Thoracic aorta (tissue), 2 donors: Measurements from ENCODE around the gene P2RX5. TPM values are rescaled to one million over a fixed set of nuclear protein-coding genes. Genes with fewer than 3 reads are reported as not detected.

Source experiments
- ATAC-seq: fragments of 150-250 bp; one replicate; pipeline ENCODE4 v1.8.0; 2017; ENCODE audit warnings: low read depth; ENCODE audit not compliant: insufficient number of reproducible peaks, low FRiP score
- DNase-seq: peaks from one replicate; pipeline ENCODE4 v3.0.0-alpha.2; 2020; ENCODE audit warnings: low spot score
- H3K27ac ChIP-seq, 2 donors: fragments of 200-600 bp; sonication (generic); 1 replicate in 1 of 2; 2 replicates in 1 of 2; pipeline ENCODE4 v1.5.1; 2016; ENCODE audit warnings: mild to moderate bottlenecking in 2 of 2, moderate library complexity in 2 of 2
- H3K27me3 ChIP-seq: fragments of 200-600 bp; sonication (generic); replicated peaks from 2 replicates; pipeline ENCODE4 v1.6.0; 2016; ENCODE audit warnings: mild to moderate bottlenecking; ENCODE audit not compliant: insufficient read depth
- H3K36me3 ChIP-seq: fragments of 200-600 bp; sonication (generic); one replicate; pipeline ENCODE4 v1.5.1; 2016
- H3K4me1 ChIP-seq, 2 donors: fragments of 200-600 bp; sonication (generic); 1 replicate in 1 of 2; 2 replicates in 1 of 2; pipeline versions ENCODE4 v1.5.1 to v1.6.0; 2016; ENCODE audit warnings: low read depth in 2 of 2, mild to moderate bottlenecking in 1 of 2; ENCODE audit not compliant: control insufficient read depth in 1 of 2
- H3K4me3 ChIP-seq: fragments of 200-600 bp; sonication (generic); 2 replicates; pipeline ENCODE4 v1.5.1; 2016; ENCODE audit warnings: mild to moderate bottlenecking
- H3K9me3 ChIP-seq: fragments of 200-600 bp; sonication (generic); 2 replicates; pipeline ENCODE4 v1.5.1; 2016
- total RNA-seq, 2 donors: library from RNA; depleted of rRNA; stranded (reverse); fragments of >200 nt; gene quantifications; one replicate each; pipeline versions ENCODE4 v1.1.0 to v1.2.3, GENCODE V29; 2016
- TF ChIP-seq, protein P1 (sequence below): fragments of 200-600 bp; sonication (generic); IDR thresholded peaks from one replicate; pipeline ENCODE4 v1.5.1; 2019; ENCODE audit warnings: antibody characterized with exemption

The P2RX5 gene
- total RNA-seq, 2 donors from 2014 or later = 2.3 TPM; not detected in 1

DNA sequence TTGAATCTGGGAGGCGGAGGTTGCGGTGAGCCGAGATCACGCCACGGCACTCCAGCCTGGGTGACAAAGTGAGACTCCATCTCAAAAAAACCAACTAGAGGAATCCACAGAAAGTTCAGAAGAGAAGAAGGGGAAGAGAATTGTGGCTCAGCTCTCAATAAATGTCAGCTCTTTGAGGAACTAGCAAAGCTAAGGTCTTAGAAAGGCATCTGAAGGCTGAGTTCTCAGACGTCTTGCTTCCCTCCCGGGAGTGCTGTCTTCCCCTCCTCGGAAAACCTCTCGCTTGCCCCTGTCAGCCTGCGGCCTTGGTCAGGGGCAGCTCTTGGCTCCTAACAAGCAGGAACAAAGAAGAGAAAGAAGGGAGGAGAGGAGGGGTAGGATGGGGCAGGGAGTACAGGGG is 65.2 kb downstream of the P2RX5 start:
- Histone ChIP-seq H3K27me3 (no peaks in the 10 kb centered on the region), H3K4me3 (no peak overlapping the region), H3K27ac (no peak overlapping the region), H3K9me3 (no peaks in the 10 kb centered on the region), H3K4me1 (peaks cover 8 to 14% of the 10 kb centered on the region in 2 donors), H3K36me3 (peaks cover 21% of the 10 kb centered on the region)
- no peak for ATAC-seq
- no peak for DNase-seq
- TF ChIP-seq, protein P1, sequence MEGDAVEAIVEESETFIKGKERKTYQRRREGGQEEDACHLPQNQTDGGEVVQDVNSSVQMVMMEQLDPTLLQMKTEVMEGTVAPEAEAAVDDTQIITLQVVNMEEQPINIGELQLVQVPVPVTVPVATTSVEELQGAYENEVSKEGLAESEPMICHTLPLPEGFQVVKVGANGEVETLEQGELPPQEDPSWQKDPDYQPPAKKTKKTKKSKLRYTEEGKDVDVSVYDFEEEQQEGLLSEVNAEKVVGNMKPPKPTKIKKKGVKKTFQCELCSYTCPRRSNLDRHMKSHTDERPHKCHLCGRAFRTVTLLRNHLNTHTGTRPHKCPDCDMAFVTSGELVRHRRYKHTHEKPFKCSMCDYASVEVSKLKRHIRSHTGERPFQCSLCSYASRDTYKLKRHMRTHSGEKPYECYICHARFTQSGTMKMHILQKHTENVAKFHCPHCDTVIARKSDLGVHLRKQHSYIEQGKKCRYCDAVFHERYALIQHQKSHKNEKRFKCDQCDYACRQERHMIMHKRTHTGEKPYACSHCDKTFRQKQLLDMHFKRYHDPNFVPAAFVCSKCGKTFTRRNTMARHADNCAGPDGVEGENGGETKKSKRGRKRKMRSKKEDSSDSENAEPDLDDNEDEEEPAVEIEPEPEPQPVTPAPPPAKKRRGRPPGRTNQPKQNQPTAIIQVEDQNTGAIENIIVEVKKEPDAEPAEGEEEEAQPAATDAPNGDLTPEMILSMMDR = no peak

DNA sequence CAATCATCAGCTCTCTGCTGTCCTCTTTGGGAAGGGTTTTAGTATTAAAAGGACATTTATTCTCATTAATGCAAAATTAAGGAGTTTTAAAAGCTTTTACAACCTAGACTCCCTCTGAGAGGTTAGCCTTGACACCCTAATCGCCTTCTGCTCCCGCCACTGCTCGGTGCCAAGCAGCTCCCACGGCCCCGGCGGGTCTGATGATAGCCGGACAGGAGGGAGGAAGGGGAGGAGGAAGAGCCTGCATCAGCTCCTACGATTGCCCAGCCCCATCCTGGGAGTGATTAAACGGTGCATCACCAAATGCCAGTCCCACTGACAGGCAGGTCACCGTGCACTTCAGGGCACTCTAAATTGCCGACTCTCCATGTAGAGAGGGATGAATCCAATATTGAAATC is 68.2 kb downstream of the P2RX5 start:
- TF ChIP-seq, protein P1 = no peak
- H3K36me3 ChIP-seq = peaks cover 34% of the 10 kb centered on the region

GRCh38 chr17:3626831-3627768 is 68.9 kb downstream of the P2RX5 start:
- H3K36me3 ChIP-seq = peaks cover 37% of the 10 kb centered on the region
- ATAC-seq = no peak
- TF ChIP-seq, protein P1 = no peak
- no peak for DNase-seq
- H3K4me1 ChIP-seq = no peaks in the 10 kb centered on the region
- H3K27me3 ChIP-seq = no peaks in the 10 kb centered on the region
- no peak overlapping the region for H3K4me3 ChIP-seq
- no peak overlapping the region for H3K27ac ChIP-seq
- H3K9me3 ChIP-seq = no peaks in the 10 kb centered on the region

More for the DNA sequence above, 68.2 kb downstream of the P2RX5 start:
- Histone ChIP-seq H3K27me3 (no peaks in the 10 kb centered on the region), H3K9me3 (no peaks in the 10 kb centered on the region), H3K4me3 (no peak overlapping the region), H3K27ac (no peak overlapping the region), H3K4me1 (no peaks in the 10 kb centered on the region)
- DNase-seq (no peak), ATAC-seq (no peak)

Other genes with a start within 250 kb of the P2RX5 start
- gene SPATA22, start 224.3 kb downstream of the P2RX5 start, total RNA-seq = not detected
- 1 to 10 TPM; 1.4 to 2.6 TPM for gene ASPA, start 220.2 kb downstream of the P2RX5 start, total RNA-seq
- gene TRPV3, start 138.3 kb downstream of the P2RX5 start, total RNA-seq = under 1 TPM in 1 of 2 donors, not detected in 1; 0.56 TPM
- 1 to 10 TPM; 5.8 to 7.0 TPM for gene TRPV1, start 86.7 kb downstream of the P2RX5 start, total RNA-seq
- 10 to 100 TPM; 10.5 to 16.1 TPM for gene SHPK, start 59.9 kb downstream of the P2RX5 start, total RNA-seq
- gene CTNS, start 59.4 kb downstream of the P2RX5 start, total RNA-seq = 10 to 100 TPM in 1 of 2 donors, 1 to 10 TPM in 1; 6.6 to 23.3 TPM
- gene TAX1BP3, start 27.6 kb downstream of the P2RX5 start, total RNA-seq = 100 to 1,000 TPM; 127 to 243 TPM
- gene EMC6, start 27.3 kb downstream of the P2RX5 start, total RNA-seq = 10 to 100 TPM; 10.8 to 17.6 TPM
- gene HASPIN, start 27.7 kb upstream of the P2RX5 start, total RNA-seq = under 1 TPM in 1 of 2 donors, not detected in 1; 0.41 TPM
- gene ITGAE, start 105.0 kb upstream of the P2RX5 start, total RNA-seq = 10 to 100 TPM in 1 of 2 donors, 1 to 10 TPM in 1; 4.2 to 23.4 TPM
- gene NCBP3, start 150.1 kb upstream of the P2RX5 start, total RNA-seq = 10 to 100 TPM; 28.8 to 47.8 TPM
- 1 to 10 TPM; 1.8 to 4.7 TPM for gene CAMKK1, start 196.9 kb upstream of the P2RX5 start, total RNA-seq
- gene P2RX1, start 220.3 kb upstream of the P2RX5 start, total RNA-seq = 1 to 10 TPM in 1 of 2 donors, under 1 TPM in 1; 0.63 to 7.3 TPM